ENCODE data around the gene FRS3. TPM values are rescaled to one million over a fixed set of nuclear protein-coding genes. Genes with fewer than 3 reads are reported as not detected.
"Not testable (repeated sequence)": the region's sequence is repeated elsewhere in the genome, so short reads cannot be mapped to it uniquely, and the experiment has no call there.

FRS3 gene
- total RNA-seq, 4 donors from 2014 or later = 1.3 to 6.5 (median 4.0) TPM

DNA sequence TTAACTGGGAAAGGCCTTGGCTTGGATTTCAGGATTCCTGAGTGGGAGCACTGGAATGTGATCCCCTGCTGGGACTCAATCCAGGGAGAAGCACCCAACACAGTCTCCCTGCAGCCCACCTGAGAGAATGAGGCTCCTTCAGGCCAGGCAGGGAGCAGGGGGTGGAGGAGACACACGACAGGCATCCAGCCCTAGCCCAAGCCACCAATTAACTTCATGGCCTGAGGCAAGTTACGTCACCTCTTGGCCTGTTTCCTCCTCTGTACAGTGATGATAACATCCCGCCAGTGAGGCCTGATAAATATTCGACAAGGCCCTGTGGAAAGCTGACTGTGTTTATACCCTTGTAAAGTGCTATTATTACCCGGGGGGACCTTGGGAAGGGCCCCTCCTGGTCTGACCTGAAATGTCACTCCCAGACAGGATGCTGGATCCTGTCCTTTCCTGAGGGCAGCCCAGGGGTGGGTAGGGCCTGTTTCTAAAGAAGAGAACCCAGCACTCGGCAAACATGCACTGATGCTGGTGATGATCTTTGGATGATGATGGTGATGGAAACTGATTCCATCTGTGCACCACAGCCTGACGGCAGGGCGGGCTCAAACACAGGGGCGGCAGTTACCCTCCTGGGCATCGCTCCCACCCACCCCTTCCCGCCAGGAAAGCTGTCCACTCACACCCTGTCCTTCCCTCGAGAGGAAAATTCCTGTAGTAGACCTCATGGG, 12.4 kb downstream of the FRS3 start:
- Histone ChIP-seq H3K27ac (peak overlapping the region in 3 of 4 donors; percentile 35 to 61 (median 46)), H3K9me3 (no peaks in the 10 kb centered on the region), H3K4me1 (peaks cover 0 to 16% (median 13%) of the 10 kb centered on the region in 3 donors), H3K4me3 (no peak overlapping the region), H3K27me3 (no peaks in the 10 kb centered on the region), H3K36me3 (peaks cover 0 to 31% of the 10 kb centered on the region in 2 donors)
- ATAC-seq = peak; percentile 70
- no peak for TF ChIP-seq POLR2A (IDR thresholded peaks at IDR 0.05)
- TF ChIP-seq POLR2AphosphoS5 (IDR thresholded peaks at IDR 0.05) = no peak
- no peak for TF ChIP-seq EP300 (IDR thresholded peaks at IDR 0.05)
- TF ChIP-seq, protein P1, sequence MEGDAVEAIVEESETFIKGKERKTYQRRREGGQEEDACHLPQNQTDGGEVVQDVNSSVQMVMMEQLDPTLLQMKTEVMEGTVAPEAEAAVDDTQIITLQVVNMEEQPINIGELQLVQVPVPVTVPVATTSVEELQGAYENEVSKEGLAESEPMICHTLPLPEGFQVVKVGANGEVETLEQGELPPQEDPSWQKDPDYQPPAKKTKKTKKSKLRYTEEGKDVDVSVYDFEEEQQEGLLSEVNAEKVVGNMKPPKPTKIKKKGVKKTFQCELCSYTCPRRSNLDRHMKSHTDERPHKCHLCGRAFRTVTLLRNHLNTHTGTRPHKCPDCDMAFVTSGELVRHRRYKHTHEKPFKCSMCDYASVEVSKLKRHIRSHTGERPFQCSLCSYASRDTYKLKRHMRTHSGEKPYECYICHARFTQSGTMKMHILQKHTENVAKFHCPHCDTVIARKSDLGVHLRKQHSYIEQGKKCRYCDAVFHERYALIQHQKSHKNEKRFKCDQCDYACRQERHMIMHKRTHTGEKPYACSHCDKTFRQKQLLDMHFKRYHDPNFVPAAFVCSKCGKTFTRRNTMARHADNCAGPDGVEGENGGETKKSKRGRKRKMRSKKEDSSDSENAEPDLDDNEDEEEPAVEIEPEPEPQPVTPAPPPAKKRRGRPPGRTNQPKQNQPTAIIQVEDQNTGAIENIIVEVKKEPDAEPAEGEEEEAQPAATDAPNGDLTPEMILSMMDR (IDR thresholded peaks at IDR 0.05) = no peak
- no CpG with 5 or more reads among the region's 12 CpGs for WGBS, 2 donors (ENCODE audit: low coverage in 1 of 2)

DNA sequence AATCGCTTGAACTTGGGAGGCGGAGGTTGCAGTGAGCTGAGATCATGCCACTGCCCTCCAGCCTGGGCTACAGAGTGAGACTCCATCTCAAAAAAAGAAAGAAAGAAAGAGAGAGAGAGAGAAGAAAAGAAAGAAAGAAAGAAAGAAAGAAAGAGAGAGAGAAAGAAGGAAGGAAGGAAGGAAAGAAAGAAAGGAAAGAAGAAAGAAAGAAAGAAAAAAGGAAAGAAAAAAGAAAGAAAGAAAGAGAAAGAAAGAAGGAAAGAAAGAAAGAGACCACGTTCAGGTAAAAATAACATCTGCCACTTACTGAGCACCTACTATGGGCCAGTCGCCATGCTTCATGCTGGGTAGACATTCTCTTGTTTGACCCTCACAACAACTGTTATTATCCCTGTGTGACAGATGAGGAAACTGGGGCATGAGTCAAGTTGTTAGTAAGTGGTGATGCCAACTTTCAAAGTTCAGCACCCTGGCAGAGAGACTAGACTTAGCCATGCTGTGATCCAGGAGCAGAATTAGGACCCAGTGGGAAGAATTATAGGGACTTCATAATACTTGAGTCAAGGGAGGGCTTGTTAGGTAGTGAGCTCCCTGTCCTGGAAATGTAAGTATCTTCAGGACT, 13.5 kb downstream of the FRS3 start:
- Histone ChIP-seq H3K27ac (peak overlapping the region in 3 of 4 donors; percentile 35 to 61 (median 46)), H3K4me1 (peaks cover 0 to 16% (median 13%) of the 10 kb centered on the region in 3 donors), H3K36me3 (peaks cover 0 to 19% of the 10 kb centered on the region in 2 donors)
- not testable (repeated sequence) for H3K9me3 ChIP-seq, ATAC-seq, H3K4me3 ChIP-seq, H3K27me3 ChIP-seq
- WGBS, 2 donors (ENCODE audit: low coverage in 1 of 2) = 88 to 90% methylated on average over 2 to 4 of the region's 4 CpGs

DNA sequence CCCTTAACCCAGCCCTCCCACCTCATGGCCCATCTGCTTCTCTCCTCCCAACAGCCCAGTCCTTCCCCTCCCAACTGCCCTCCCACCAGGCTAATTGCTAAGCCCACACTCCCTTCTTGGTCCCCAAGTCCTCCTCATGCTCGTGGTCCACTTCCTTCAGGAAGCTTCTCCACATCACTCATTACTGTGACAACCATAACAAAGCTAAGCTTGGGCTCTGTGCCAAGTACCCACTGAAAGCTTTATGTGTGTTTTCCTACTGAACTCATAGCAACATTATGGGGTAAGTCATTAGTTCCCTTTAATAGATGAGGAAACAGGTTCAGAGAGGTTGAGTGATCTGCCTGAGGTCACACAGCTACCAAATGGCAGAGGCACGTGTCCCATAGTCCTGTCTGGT, 16.2 kb downstream of the FRS3 start:
- ATAC-seq = no peak
- H3K27me3 ChIP-seq = no peaks in the 10 kb centered on the region
- TF ChIP-seq POLR2A (IDR thresholded peaks at IDR 0.05) = no peak
- TF ChIP-seq EP300 (IDR thresholded peaks at IDR 0.05) = no peak
- peaks cover 0 to 16% (median 13%) of the 10 kb centered on the region in 3 donors for H3K4me1 ChIP-seq
- no peaks in the 10 kb centered on the region for H3K36me3 ChIP-seq
- 20% methylated on average over 2 of the region's 2 CpGs for WGBS, 2 donors (ENCODE audit: low coverage in 1 of 2)
- H3K27ac ChIP-seq = no peak overlapping the region
- no peaks in the 10 kb centered on the region for H3K9me3 ChIP-seq
- H3K4me3 ChIP-seq = no peak overlapping the region

DNA sequence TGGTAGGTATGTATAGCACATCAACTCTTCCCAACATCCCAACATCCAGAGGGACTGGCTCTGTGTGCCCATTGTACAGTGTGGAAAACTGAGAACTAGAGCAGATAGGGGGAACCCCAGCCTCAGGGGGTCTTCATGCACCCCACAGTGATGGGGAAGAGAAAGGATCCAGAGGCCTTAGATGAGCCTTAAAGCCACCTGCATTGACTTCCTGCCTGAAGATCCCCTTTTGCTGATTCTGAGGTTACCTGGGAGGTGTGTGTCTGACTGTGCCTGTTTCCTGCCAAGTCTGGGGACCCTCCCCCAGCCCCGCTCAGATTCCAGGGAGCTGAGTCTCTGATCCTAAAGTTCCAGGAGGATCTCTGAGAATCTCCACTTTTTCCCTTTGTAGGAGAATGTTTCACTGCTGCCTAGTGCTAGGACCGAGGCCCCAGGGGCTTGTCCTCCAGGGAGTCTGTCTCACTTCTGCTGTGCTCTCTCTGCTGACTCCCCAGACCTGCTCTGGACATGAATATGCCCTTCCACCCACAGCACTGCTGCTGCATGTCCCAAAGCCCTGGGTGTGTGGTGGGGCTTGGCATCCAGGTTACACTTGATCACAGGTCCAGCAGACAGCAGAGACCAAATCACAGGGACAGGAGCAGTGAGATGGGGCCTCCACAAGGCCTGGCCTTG, 19.7 kb downstream of the FRS3 start:
- Histone ChIP-seq H3K4me3 (no peak overlapping the region), H3K27ac (no peak overlapping the region), H3K4me1 (no peaks in the 10 kb centered on the region), H3K36me3 (no peaks in the 10 kb centered on the region), H3K27me3 (no peaks in the 10 kb centered on the region), H3K9me3 (no peaks in the 10 kb centered on the region)
- 50% methylated on average over 1 of the region's 2 CpGs; no CpG with 5 or more reads in 1 of the 2 donors for WGBS, 2 donors (ENCODE audit: low coverage in 1 of 2)
- TF ChIP-seq POLR2AphosphoS5 (IDR thresholded peaks at IDR 0.05) = no peak
- TF ChIP-seq, protein P1 (IDR thresholded peaks at IDR 0.05) = no peak
- no peak for TF ChIP-seq EP300 (IDR thresholded peaks at IDR 0.05)
- no peak for TF ChIP-seq POLR2A (IDR thresholded peaks at IDR 0.05)
- ATAC-seq = no peak

DNA sequence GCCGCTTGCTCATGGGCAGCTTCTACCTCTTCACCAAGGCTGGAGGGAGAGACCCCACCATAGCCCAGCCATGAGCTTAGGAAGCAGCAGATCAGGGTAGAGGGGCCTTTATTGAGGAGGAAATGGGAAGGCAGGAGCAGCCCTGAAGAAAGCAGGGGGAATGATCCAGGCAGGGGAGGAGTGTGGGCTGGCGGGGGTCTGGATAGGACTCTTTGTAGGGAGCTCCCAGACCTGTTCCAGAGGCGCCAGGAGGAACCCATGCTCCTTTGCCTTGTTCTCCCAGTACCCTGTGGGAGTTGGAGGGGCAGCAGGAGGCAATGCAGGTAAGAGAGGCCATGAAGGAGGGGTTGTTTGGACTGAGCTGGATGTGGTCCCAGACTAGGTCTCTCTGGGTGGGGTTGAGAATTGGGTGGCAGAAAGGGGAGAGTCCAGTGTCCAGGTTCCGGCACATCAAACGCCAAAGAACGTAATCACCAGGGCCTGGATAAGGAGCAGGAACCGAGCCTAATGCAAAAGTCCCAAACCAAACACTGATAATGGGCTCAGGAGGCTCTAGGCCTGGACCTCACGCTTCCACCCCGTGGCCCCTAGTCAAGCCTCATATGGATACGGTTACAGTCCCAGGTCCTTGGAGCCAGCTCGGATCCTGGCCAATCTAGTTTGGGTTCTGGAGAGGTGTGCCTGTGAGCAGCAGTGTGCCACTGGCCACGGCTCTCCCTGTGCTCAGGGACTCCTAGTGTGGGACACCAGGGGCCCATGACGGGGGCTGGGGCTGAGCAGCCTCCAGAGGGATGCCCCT, 20.4 kb downstream of the FRS3 start:
- ATAC-seq = no peak
- no peaks in the 10 kb centered on the region for H3K4me1 ChIP-seq
- WGBS, 2 donors (ENCODE audit: low coverage in 1 of 2) = 84 to 90% methylated on average over 6 to 7 of the region's 13 CpGs
- H3K36me3 ChIP-seq = no peaks in the 10 kb centered on the region
- no peaks in the 10 kb centered on the region for H3K9me3 ChIP-seq
- no peak overlapping the region for H3K4me3 ChIP-seq
- TF ChIP-seq POLR2AphosphoS5 (IDR thresholded peaks at IDR 0.05) (no peak), POLR2A (IDR thresholded peaks at IDR 0.05) (no peak), EP300 (IDR thresholded peaks at IDR 0.05) (no peak)
- TF ChIP-seq, protein P1 (IDR thresholded peaks at IDR 0.05) = no peak
- no peaks in the 10 kb centered on the region for H3K27me3 ChIP-seq
- no peak overlapping the region for H3K27ac ChIP-seq
